Stimulated activated CD4-positive, alpha-beta T cell treated with anti-CD3 and anti-CD28 coated beads, TNF-alpha, amount 100 ng/mL, for 1 hour (primary cell): Measurements from ENCODE around the gene SLC25A25.

Experiments
- DNase-seq, 3 donors: peaks; one replicate each; pipeline ENCODE4 v3.0.0-alpha.2; 2020; ENCODE audit warnings: low read depth in 3 of 3, low spot score in 1 of 3

The SLC25A25 gene

GRCh38 chr9:128096616-128097536 lies 28.8 kb downstream of the SLC25A25 start:
- no peak for DNase-seq

GRCh38 chr9:128097543-128098296 lies 29.7 kb downstream of the SLC25A25 start:
- DNase-seq, result no peak

- peak in 2 of 3 donors; percentile 27 to 44 for DNase-seq
These were observed 30.5 kb downstream of the SLC25A25 start for GRCh38 chr9:128098297-128099230.

GRCh38 chr9:128099231-128099931 lies 31.3 kb downstream of the SLC25A25 start:
- DNase-seq, result no peak

GRCh38 chr9:128099932-128100491 lies 32.0 kb downstream of the SLC25A25 start:
- DNase-seq, result no peak

- DNase-seq, result no peak
These were observed 32.5 kb downstream of the SLC25A25 start for GRCh38 chr9:128100581-128100980.

GRCh38 chr9:128101231-128101661 lies 33.2 kb downstream of the SLC25A25 start:
- no peak for DNase-seq

GRCh38 chr9:128101690-128102089 lies 33.7 kb downstream of the SLC25A25 start:
- no peak for DNase-seq

GRCh38 chr9:128102196-128102595 lies 34.2 kb downstream of the SLC25A25 start:
- DNase-seq, result no peak

GRCh38 chr9:128102861-128103588 lies 35.0 kb downstream of the SLC25A25 start:
- DNase-seq, result no peak

GRCh38 chr9:128103589-128103962 lies 35.5 kb downstream of the SLC25A25 start:
- DNase-seq, result peak in 2 of 3 donors; percentile 13 to 20

GRCh38 chr9:128104171-128104618 lies 36.2 kb downstream of the SLC25A25 start:
- no peak for DNase-seq

GRCh38 chr9:128105538-128106175 lies 37.6 kb downstream of the SLC25A25 start:
- DNase-seq, result no peak

GRCh38 chr9:128106181-128106939 lies 38.3 kb downstream of the SLC25A25 start:
- DNase-seq, result no peak

- no peak for DNase-seq
These were observed 39.0 kb downstream of the SLC25A25 start for GRCh38 chr9:128106940-128107467.

GRCh38 chr9:128107468-128108268 lies 39.6 kb downstream of the SLC25A25 start:
- no peak for DNase-seq
